Germinal center (tissue), 1 donor: ENCODE measurements around the gene RANBP10.
A peak's percentile ranks its signal among the peaks of the same experiment; 100 is the strongest.
"Not testable (repeated sequence)": the region's sequence is repeated elsewhere in the genome, so short reads cannot be mapped to it uniquely, and the experiment has no call there.

Experiments
- DNase-seq: peaks from one replicate; pipeline ENCODE4 v3.0.0; 2012; ENCODE audit warnings: mixed read lengths, low spot score

Gene RANBP10

GRCh38 chr16:67779256-67780014, 26.9 kb downstream of the RANBP10 start:
- DNase-seq: no peak

GRCh38 chr16:67775273-67775672, 31.1 kb downstream of the RANBP10 start:
- DNase-seq: no peak

GRCh38 chr16:67774457-67774853, 31.9 kb downstream of the RANBP10 start:
- DNase-seq: no peak

GRCh38 chr16:67773569-67774456, 32.5 kb downstream of the RANBP10 start:
- no peak for DNase-seq

GRCh38 chr16:67773099-67773498, 33.3 kb downstream of the RANBP10 start:
- DNase-seq: no peak

GRCh38 chr16:67770346-67770991, 35.9 kb downstream of the RANBP10 start:
- no peak for DNase-seq

- DNase-seq: no peak
These were observed 38.4 kb downstream of the RANBP10 start for GRCh38 chr16:67767953-67768352.

GRCh38 chr16:67766291-67766690, 40.1 kb downstream of the RANBP10 start:
- DNase-seq: no peak

- DNase-seq: no peak
These were observed 42.1 kb downstream of the RANBP10 start for GRCh38 chr16:67764158-67764667.

- no peak for DNase-seq
These were observed 43.3 kb downstream of the RANBP10 start for GRCh38 chr16:67763066-67763465.

- DNase-seq: no peak
These were observed 44.0 kb downstream of the RANBP10 start for GRCh38 chr16:67762385-67762784.

GRCh38 chr16:67761924-67762323, 44.4 kb downstream of the RANBP10 start:
- DNase-seq: no peak

GRCh38 chr16:67760956-67761230, 45.5 kb downstream of the RANBP10 start:
- DNase-seq: no peak

- DNase-seq: no peak
These were observed 46.0 kb downstream of the RANBP10 start for GRCh38 chr16:67760206-67760955.

- no peak for DNase-seq
These were observed 47.4 kb downstream of the RANBP10 start for GRCh38 chr16:67758966-67759365.

- no peak for DNase-seq
These were observed 48.4 kb downstream of the RANBP10 start for GRCh38 chr16:67758006-67758405.

- no peak for DNase-seq
These were observed 53.7 kb downstream of the RANBP10 start for GRCh38 chr16:67752641-67753040.

GRCh38 chr16:67751331-67751730, 55.0 kb downstream of the RANBP10 start:
- DNase-seq: not testable (repeated sequence)

- peak; percentile 58 for DNase-seq
These were observed 55.9 kb downstream of the RANBP10 start for GRCh38 chr16:67750466-67750865.

- no peak for DNase-seq
These were observed 56.8 kb downstream of the RANBP10 start for GRCh38 chr16:67749436-67750078.

- DNase-seq: no peak
These were observed 57.5 kb downstream of the RANBP10 start for GRCh38 chr16:67748834-67749233.
